Measurements from ENCODE around the gene YPEL2. TPM values are rescaled to one million over a fixed set of nuclear protein-coding genes. Genes with fewer than 3 reads are reported as not detected.

Gene YPEL2
- total RNA-seq, 4 donors from 2014 or later = 20.6 to 33.1 (median 26.9) TPM

DNA sequence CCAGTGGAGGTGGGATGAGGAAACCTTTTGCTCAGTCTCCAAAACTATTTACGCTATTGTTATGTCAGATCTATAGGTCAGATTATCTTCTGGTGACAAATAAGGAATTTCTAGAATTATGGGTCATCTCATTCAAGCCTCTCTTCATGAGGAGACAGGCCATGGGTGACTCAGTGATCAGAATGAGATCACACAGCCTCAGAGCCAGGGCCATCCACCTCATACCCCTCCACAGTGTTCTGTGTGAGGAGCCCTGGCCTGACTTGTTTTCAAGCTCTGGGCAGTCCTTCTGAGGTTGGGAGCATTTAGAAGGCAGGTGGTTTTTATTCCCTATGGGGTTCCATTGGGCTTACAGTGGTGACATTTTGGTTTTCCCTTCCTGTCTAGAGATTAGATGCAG is 26.5 kb downstream of the YPEL2 start:
- intact Hi-C loops (cut with DNase I; ENCODE audit: low total_unique reads) = no loop called here
- DNase-seq (ENCODE audit: low spot score in 2 of 2) = no peak
- TF ChIP-seq, protein P1, sequence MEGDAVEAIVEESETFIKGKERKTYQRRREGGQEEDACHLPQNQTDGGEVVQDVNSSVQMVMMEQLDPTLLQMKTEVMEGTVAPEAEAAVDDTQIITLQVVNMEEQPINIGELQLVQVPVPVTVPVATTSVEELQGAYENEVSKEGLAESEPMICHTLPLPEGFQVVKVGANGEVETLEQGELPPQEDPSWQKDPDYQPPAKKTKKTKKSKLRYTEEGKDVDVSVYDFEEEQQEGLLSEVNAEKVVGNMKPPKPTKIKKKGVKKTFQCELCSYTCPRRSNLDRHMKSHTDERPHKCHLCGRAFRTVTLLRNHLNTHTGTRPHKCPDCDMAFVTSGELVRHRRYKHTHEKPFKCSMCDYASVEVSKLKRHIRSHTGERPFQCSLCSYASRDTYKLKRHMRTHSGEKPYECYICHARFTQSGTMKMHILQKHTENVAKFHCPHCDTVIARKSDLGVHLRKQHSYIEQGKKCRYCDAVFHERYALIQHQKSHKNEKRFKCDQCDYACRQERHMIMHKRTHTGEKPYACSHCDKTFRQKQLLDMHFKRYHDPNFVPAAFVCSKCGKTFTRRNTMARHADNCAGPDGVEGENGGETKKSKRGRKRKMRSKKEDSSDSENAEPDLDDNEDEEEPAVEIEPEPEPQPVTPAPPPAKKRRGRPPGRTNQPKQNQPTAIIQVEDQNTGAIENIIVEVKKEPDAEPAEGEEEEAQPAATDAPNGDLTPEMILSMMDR (IDR thresholded peaks at IDR 0.05) = no peak
- no peak for TF ChIP-seq POLR2A (IDR thresholded peaks at IDR 0.05)
- H3K4me3 ChIP-seq (ENCODE audit: low read depth, poor library complexity, severe bottlenecking) = no peak overlapping the region
- 96 to 100% methylated on average over 1 of the region's 1 CpG for WGBS, 2 donors

DNA sequence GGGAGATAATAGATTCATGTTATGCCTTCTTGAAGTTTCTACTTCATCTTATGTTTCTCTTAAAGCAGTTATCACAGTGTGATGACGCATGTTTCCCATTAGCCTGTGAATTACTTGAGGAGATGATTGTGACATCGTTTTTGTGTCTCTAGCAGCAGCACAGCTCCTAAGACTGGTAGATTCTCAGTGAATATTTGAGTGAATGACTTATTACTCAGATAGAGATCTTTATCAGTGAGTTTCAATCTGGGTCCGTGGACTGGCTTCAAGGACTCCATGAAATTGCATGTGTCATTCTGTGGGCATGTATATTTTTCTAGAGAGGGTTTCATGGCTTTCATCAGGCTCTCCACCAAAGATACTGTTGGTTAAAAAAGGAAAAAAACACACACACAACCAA is 29.9 kb downstream of the YPEL2 start:
- intact Hi-C loops (cut with DNase I; ENCODE audit: low total_unique reads) = no loop called here

DNA sequence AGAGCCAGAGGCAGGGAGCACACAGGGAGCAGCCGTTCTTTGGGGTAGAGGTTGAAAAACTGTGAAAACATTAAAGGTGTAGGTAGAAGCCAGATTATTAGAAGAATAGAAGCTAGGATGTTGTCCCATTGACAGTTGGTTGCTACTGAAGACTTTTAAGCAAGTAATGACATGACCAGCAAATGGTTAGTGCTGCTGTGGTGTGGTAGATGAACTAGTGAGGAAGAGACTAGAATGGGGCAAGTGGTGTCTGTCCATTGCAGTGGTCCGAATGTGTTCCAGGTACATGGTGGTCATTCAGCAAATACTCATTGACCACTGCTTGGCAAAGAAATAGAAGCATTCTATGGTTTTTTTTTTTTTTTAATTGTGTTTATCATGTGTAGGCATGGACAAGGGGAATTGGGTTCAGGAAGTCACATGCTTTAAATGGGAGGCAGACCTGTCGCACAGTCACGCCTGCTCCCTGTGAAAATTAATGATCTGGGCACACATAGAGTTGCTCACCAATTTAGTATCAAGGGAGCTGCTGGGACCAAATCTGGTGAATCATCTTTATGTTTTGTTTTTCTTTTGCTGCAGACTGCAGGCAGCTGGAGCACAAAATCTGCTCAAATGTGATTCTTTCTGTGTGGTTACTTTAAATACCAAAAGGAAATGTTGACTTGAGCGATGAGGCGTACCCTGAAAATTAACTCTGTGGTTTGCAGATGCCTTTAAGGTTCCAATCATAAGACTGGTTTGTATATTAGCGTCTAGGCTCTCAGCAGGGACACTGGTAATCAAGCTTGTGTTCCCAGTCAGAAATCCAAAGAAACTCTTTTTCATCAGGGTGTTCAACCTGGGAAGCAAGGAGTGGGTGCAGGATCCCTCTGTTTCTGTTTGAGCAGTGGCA is 30.7 kb downstream of the YPEL2 start:
- no peak overlapping the region for H3K4me3 ChIP-seq (ENCODE audit: low read depth, poor library complexity, severe bottlenecking)
- no peak for DNase-seq (ENCODE audit: low spot score in 2 of 2)
- TF ChIP-seq, protein P1 (IDR thresholded peaks at IDR 0.05) = no peak
- TF ChIP-seq POLR2A (IDR thresholded peaks at IDR 0.05) = no peak
- intact Hi-C loops (cut with DNase I; ENCODE audit: low total_unique reads) = no loop called here
- WGBS, 2 donors = 36 to 42% methylated on average over 7 of the region's 7 CpGs

More for the DNA sequence above, 29.9 kb downstream of the YPEL2 start:
- 33 to 41% methylated on average over 3 of the region's 3 CpGs for whole genome bisulfite sequencing, 2 donors
- TF ChIP-seq, protein P1 (IDR thresholded peaks at IDR 0.05) = no peak
- no peak for TF ChIP-seq POLR2A (IDR thresholded peaks at IDR 0.05)
- no peak overlapping the region for H3K4me3 ChIP-seq (ENCODE audit: low read depth, poor library complexity, severe bottlenecking)
- no peak for DNase-seq (ENCODE audit: low spot score in 2 of 2)

DNA sequence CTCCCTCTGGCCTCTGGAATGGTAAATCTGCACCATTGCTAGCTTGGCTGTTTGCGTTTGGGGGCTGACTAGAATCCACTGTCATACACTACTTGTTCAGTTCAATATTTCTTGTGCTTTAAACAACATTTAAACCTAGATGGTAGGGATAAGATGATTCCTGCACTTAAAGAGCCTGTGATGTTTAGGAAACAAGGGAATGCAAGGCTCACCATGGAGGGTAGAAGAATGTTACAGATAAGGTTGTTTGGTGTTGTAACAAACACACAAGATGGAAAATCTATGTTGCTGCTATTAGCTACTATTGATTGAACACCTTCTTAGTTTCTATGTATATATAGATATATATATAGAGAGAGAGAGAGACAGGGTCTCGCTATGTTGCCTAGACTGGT is 31.4 kb downstream of the YPEL2 start:
- WGBS, 2 donors = 58 to 75% methylated on average over 2 of the region's 2 CpGs
- TF ChIP-seq, protein P1 (IDR thresholded peaks at IDR 0.05) = no peak
- intact Hi-C loops (cut with DNase I; ENCODE audit: low total_unique reads) = no loop called here
- no peak overlapping the region for H3K4me3 ChIP-seq (ENCODE audit: low read depth, poor library complexity, severe bottlenecking)
- no peak for DNase-seq (ENCODE audit: low spot score in 2 of 2)

DNA sequence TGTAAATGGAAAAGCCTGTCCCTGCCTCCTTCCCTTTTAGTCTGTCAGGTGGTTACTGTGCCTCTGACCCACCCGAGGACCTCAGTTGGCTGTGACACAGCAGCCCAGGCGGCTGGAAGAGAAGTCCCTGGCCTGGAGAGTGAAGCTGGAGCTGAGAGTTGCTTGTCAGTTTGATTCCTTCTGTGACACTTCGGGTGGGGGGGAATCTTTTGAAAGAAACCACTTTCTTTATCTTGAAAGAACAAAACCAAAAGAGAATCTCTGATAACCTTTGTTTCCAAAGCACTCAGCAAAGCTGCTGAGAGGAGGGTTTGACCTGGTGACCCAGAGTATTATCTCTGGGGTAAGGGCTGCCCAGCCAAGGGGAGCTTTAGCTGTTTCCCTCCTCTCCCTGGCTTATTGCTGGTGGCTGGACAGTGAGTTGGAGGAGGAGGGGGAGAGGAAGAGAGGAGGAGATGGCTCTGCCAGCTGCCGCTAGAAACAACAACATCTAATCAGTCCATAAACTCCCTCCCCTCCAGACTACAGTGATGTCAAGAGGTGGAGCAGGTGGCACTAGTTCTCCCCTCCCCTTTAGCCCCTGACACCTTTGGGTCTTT is 34.0 kb downstream of the YPEL2 start:
- DNase-seq (ENCODE audit: low spot score in 2 of 2) = no peak
- WGBS, 2 donors = 45 to 47% methylated on average over 4 of the region's 4 CpGs
- no peak overlapping the region for H3K4me3 ChIP-seq (ENCODE audit: low read depth, poor library complexity, severe bottlenecking)
- intact Hi-C loops (cut with DNase I; ENCODE audit: low total_unique reads) = no loop called here
- TF ChIP-seq, protein P1 (IDR thresholded peaks at IDR 0.05) = no peak
- TF ChIP-seq POLR2A (IDR thresholded peaks at IDR 0.05) = no peak
